SIG-M5 (cell line): ENCODE data around the gene SERPINA6.
"Not testable (repeated sequence)": the region's sequence is repeated elsewhere in the genome, so short reads cannot be mapped to it uniquely, and the experiment has no call there.

Experiments used
- DNase-seq: peaks from one replicate; lab custom pipeline; 2025; lab: John Stamatoyannopoulos, UW

Gene SERPINA6

GRCh38 chr14:94291906-94292525 is 31.1 kb downstream of the SERPINA6 start:
- no peak for DNase-seq

DNA sequence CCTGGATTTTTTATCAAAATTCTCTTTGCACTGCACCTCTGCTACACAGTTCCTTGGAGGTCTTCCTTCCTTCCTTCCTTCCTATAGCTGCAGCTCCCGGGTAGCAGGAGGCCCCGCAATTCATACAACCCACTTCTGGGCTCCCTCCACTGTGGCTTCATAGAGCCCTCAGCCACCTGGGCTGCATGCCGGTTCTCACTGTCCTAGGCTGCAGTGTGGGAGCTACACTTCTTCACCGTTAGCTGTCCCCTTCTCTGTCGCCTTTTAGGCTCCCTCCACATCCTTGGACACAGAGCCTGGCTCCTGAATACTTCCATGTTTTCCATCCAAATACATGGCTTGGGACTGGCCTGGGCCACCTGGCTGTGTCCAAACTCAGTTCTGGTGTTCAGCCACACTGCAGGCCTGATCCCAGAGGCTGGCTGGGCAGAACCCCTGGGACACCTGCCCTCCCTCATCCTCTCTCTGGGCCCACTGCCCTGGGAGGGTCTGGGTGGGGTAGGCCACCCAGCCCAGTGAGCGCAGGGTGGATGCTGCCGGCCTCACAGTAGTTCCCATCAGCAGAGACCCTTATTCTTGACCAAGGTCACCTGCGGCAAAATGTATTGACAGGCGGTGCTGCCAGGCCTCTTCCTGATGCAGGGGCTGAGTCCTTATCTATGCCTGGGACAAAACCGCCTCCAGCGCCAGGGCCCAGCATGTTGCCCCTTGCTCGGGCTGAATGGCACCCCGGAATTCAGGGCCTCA is 31.8 kb downstream of the SERPINA6 start:
- no peak for DNase-seq

DNA sequence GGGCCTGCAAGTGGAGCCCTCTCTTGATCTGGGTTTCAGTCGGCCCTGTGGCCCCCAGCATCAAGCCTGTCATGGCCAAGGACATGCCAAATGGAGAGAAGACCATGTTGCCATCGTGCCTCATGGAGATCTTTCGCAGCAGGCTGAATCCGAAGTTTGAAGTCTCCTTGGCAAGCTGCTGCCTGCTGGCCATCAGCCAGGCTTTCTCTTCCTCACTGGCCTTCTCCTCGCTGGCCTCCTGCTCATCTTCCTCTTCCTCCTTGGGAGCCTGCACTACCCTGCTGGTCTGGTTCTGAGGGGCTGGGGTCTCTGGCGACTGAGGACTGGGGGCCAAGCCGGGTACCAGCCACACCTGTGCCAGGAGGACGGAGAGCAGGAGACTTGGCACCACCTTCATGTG is 32.9 kb downstream of the SERPINA6 start:
- DNase-seq: no peak

DNA sequence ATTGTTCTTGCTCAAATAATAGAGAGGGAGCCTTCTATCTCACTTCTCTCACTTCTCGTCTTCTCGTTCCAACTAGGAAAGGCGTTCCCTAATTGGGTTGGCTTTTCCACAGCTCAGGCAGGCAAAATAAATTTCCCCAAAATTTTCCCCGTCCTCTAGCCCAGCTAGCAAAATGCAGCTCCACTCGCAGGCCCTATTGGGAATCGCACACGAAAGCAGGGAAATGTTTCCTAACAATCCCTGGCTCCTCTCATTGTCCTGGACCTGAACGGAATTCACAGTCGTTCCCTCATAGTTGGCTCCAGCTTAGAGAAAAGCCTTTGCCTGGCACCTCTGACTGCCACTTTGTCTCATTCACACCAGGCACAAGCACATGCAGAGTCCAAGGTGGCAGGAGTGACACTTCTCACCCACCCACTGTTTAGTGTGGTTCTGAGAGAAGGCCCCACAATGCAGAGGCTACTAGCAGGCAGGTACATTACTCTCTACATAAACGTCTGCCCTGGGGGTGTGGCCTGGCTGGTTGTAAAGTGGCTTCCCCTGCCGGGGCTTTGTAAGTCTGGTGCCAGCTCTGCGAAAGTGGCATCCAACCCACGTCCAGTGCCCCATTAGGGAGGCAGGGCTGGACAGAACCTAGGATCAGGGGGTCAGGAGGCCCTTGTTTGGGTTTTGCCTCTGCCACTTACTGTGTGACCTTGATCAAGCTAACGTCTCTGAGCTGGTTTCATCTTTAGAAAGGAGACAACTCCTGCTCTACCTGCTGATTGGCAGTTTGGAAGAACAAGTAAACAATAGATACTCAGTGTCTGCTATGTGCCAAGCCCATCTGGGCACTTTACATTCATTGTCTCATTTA is 34.3 kb downstream of the SERPINA6 start:
- DNase-seq: no peak

DNA sequence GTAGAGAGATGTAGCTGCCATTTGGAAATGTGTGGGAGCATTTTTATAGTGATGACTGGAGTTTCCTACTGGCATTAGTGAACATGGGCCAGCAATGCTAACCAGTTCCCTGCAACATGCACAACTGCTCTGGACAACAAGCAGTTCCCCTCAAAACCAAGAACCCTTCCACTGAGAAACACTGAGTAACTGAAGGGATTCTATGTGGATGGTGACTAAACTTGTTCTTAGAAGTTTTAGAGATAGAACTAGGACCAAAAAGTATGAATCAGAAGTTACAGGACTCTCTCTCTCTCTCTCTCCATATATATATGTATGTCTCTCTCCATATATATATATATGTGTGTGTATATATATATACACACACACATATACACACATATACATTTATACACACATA is 38.0 kb downstream of the SERPINA6 start:
- no peak for DNase-seq

DNA sequence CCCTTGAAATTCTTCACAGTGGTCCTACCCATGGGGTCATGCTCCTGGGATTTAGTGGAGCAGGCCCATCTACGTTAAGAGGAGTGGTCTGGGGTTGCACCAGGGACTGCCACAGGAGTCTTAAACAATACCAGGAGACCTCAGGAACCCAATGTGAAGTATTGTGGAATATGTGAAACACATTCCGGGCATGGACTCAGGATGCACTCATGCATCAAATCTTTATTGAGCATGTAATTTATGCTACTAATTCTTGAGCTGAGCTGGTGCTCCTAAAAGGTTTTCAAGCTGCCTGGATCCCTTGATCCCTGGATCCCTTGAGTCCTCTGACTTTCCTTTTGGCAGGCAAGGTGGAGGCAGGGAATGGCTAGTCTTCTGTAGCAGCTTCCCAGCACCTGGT is 38.9 kb downstream of the SERPINA6 start:
- no peak for DNase-seq

DNA sequence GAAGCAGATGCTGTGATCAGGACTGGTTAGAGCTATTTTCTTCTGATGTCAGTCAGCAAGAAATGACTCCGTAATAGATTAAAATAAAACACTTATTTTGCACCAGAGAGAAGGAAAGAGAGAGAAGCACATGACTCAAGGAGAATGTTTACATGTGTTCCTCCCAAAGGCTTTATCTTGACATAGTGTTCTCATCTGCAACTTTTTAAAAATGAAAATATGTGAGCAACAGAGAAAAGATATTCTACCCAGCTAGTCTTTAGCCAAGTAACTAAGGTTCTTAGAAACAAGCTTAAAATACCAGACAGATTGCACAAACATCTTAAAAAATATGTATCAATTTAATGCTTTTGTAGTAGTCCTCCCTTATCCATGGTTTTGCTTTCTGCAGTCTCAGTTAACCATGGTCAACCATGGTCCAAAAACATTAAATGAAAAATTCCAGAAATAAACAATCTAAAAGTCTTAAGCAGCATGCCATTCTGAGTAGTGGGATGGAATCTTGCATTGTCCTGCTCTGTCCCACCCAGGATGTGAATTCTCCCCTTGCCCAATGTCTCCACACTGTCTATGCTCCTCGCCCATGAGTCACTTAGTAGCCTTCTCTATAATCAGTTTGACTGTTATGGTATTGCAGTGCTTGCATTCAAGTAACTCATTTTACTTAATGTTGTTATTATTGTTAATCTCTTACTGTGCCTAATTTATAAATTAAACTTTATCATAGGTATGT is 40.0 kb downstream of the SERPINA6 start:
- DNase-seq: no peak

DNA sequence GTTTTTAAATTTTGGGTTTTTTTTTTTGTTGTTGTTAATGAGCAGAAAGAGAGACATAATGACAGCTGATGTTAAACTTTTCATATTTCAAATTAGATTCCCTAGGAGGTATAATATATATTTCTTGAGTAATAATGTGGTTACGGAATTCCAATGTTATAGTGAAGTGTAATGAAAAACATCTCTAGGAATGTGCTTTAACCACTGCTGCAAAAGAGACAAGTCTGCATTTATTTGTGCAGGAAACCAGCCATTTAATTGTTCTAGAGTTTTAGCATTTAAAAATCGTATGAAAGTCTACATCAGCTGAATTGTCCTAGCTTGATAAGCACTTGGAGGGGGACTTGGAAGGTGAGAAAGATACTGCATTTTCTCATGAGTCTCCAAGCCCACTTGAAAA is 44.4 kb downstream of the SERPINA6 start:
- DNase-seq: no peak

- not testable (repeated sequence) for DNase-seq
Measured at GRCh38 chr14:94276898-94277561, 46.1 kb downstream of the SERPINA6 start.

DNA sequence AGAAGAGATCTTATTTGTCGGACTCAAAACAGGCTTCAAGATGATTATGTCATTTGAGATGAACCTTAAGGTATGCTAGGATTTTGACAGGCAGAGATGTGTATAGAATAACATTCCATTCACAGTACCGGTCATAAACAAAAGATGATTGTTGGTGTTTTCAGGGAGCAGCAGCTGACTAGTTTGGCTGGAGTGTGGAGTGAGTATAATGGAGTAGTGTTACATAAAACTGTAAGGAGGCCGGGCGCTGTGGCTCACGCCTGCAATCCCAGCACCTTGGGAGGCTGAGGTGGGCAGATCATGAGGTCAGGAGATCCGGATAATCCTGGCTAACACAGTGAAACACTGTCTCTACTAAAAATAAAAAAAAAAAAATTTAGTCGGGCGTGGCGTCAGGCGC is 54.0 kb downstream of the SERPINA6 start:
- DNase-seq: no peak

- DNase-seq: not testable (repeated sequence)
Measured at GRCh38 chr14:94268582-94268981, 54.6 kb downstream of the SERPINA6 start.

GRCh38 chr14:94267352-94267751 is 55.8 kb downstream of the SERPINA6 start:
- DNase-seq: no peak

GRCh38 chr14:94264195-94264594 is 58.9 kb downstream of the SERPINA6 start:
- DNase-seq: not testable (repeated sequence)
